HG02610 (cell line): Measurements from ENCODE around the gene SPINK14.

Source experiments
- ATAC-seq: cut with Tn5 transposase; IDR thresholded peaks from one replicate; pipeline ENCODE4 v1.9.1; 2021; ENCODE audit warnings: mild to moderate bottlenecking, moderate library complexity; ENCODE audit not compliant: unreplicated experiment

SPINK14 gene

DNA sequence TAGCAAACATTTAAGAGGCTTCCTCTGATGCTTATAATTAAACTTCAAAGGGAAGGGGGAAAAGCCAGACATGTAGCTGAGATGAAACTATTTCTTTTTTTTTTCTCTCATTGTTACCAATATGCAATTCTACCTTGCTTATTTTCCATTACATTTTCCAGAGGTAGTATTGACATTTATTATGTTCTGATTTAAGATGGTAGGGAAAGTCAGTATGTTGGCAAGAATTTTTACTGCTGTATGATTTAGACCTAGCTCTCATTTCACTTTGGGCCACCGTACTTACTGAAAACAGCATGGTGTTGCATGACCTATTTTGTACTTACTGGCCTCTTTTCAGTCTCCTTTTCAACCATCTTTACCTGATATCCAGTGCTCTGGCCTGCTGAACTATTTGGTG, 24.9 kb downstream of the SPINK14 start:
- no peak for ATAC-seq

DNA sequence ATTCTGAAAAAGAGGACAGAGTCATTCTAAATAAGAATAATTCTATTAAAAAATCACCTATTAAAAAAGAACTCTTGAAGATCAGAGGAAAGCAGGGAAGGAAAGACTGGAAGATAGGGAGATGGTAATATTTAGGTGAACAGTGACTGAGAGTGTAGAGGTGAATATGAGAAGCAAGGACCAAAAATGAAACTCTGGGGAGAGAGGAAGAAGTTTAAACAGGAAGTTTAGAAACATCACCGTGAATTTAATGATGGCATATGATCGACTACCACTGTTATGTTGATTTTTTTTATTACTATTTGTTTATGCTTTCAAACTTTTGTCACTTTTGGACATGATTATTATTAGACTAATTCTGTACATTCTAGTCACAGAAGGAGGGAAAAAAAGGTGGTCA, 32.8 kb downstream of the SPINK14 start:
- no peak for ATAC-seq

- no peak for ATAC-seq
Observed at GRCh38 chr5:148202531-148203203, 34.3 kb downstream of the SPINK14 start, which contains the start of gene SPINK6. SPINK6 (plus strand) TSS chr5:148203042; CDS start chr5:148203097, 55 bp downstream.

GRCh38 chr5:148205044-148205806, 36.9 kb downstream of the SPINK14 start:
- ATAC-seq: no peak

GRCh38 chr5:148205865-148206264, 37.5 kb downstream of the SPINK14 start:
- ATAC-seq: no peak

DNA sequence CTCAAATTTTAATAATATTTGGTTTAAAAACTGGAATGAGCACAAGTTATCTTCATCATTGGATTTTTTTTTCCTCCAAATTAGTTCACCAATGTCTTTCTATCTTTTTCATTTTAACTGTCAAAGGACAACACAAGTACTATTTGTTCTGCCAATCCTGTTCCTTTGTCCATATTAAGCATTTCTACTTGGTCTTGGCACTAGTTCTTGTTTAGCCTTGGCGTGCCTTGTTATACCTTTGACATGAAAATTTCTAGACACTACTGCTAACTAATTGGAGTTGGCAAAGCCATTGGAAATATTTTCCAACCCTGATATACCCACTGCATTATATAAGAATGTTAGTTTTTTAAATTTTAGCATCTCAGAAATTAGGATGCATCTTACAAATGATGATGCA, 38.3 kb downstream of the SPINK14 start:
- ATAC-seq: no peak

DNA sequence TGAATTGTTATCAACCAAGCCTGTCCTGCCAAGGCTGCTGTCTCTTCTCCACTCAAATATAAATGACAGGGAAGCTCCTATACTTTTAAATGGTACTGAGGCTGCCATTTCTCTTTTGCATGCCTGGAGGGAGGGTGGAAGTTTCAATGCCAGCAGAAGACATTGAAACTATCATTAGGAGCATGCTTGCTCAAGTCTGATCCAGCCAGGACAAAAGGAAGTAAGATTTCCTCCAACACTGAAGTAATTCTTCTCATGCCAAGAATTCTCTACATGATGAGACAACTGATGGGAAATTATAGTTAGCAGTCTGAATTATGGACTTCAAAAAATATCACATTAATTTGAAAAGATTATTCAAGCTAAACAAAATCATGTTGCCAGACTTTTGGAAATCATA, 39.9 kb downstream of the SPINK14 start:
- no peak for ATAC-seq

DNA sequence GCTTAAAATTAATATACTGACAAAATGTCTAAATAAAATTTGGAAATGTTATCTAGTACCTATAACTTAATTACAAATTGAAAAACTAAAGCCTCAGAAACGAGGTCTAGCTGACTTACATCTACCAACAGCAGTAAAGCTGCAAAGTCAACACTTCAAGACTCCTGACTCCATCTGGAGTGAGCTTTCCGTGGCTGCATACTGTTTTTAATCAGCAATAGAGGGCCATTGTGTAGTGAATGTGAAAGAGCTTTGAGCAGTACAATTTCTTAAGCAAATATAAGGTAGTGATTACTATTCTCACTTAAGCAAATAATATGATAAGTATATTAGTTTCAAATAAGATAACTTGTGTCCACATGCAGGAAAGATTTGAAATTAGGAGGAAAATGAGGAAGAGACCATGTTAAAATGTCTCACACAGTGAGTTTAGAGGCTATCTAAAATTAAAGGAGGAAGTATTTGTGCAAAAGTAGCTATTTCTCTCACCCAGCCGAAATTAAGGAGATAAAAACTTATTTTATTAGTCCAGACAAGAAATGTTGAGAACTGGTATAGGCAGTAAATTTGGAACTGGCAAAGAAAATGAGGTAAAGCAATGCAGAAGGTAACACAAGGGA, 40.9 kb downstream of the SPINK14 start:
- ATAC-seq: no peak

DNA sequence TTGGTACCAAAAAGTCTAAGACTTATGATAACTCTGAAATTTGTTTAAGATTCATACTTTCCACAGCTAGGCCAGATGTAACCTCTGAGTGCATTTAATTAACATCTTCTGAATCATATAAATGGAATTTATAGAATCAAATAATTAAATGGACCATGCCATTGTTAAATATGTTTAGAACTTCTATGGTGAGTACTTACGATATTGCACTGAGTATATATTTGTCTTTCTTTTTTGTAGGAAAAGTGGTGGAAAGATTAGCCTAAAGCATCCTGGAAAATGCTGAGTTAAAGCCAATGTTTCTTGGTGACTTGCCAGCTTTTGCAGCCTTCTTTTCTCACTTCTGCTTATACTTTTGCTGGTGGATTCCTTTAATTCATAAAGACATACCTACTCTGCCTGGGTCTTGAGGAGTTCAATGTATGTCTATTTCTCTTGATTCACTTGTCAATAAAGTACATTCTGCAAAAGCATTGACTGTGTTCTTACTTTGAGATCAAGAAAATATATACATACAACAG, 46.4 kb downstream of the SPINK14 start:
- ATAC-seq: no peak

DNA sequence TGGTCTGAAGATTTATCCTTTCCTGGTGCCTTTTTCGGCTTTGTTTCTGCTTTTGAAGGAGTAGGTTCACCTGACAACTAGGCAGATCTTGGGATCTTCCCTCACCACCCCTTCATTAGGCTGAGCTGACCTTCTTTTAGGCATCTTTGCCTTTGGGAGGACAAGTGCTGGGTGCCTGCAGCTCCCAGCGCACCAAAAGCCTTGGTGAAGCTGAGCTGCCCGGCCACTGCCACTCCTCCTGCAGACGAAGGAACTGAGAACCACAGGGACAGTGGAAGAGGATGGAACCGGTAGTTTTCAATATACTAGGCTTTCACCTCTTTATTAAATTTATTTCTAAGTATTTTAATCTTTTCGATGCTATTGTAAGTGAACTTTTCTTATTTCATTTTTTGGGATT, 53.2 kb downstream of the SPINK14 start:
- ATAC-seq: no peak

DNA sequence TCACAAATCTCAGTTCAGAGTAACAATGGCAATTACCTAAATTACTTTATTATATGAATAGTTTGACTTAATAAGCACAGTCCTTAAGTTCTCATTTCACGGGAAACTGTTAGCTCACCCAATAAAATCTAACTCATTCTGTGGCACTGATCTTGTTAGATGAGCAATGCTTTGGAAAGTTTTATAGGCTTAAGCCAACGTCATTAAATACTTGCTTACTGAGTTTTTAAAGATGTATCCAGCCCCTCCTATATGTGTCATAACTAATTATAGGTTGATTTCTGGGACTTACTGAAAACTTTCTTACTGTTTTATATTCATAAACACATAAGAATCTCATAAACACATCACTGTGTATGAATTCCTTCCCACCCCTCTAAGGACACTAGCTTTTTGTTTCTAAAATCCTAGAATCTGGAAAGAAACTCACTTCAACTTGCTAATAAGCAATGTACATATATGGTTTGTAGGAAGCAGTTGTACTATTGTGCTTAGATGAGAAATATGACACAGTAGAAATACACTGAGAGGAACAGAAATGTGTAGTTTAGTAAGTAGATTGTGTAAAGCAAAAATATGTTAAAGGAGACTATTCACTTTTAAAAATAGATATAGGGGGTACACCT, 55.9 kb downstream of the SPINK14 start:
- no peak for ATAC-seq
